ENCODE data around the gene OLIG2.

OLIG2 gene

GRCh38 chr21:33019885-33020557 lies 5.7 kb upstream of the OLIG2 start:
- DNase-seq (ENCODE audit: low read depth in 3 of 3, low spot score in 1 of 3): no peak

GRCh38 chr21:33020558-33021100 lies 5.1 kb upstream of the OLIG2 start:
- DNase-seq (ENCODE audit: low read depth in 3 of 3, low spot score in 1 of 3): no peak

- DNase-seq (ENCODE audit: low read depth in 3 of 3, low spot score in 1 of 3): no peak
Measured at GRCh38 chr21:33021150-33021549, 4.6 kb upstream of the OLIG2 start.

- no peak for DNase-seq (ENCODE audit: low read depth in 3 of 3, low spot score in 1 of 3)
Measured at GRCh38 chr21:33021667-33022066, 4.1 kb upstream of the OLIG2 start.

- DNase-seq (ENCODE audit: low read depth in 3 of 3, low spot score in 1 of 3): no peak
Measured at GRCh38 chr21:33022489-33022827, 3.3 kb upstream of the OLIG2 start.

GRCh38 chr21:33022828-33023573 lies 2.7 kb upstream of the OLIG2 start:
- DNase-seq (ENCODE audit: low read depth in 3 of 3, low spot score in 1 of 3): no peak

- DNase-seq (ENCODE audit: low read depth in 3 of 3, low spot score in 1 of 3): no peak
Measured at GRCh38 chr21:33023574-33024200, 2.0 kb upstream of the OLIG2 start.

- DNase-seq (ENCODE audit: low read depth in 3 of 3, low spot score in 1 of 3): no peak
Measured at GRCh38 chr21:33024201-33025103, 1.3 kb upstream of the OLIG2 start.

- DNase-seq (ENCODE audit: low read depth in 3 of 3, low spot score in 1 of 3): no peak
Measured at GRCh38 chr21:33025106-33025488, 638 bp upstream of the OLIG2 start.

GRCh38 chr21:33026443-33026858 lies 716 bp downstream of the OLIG2 start:
- no peak for DNase-seq (ENCODE audit: low read depth in 3 of 3, low spot score in 1 of 3)

GRCh38 chr21:33026878-33027400 lies 1.2 kb downstream of the OLIG2 start:
- DNase-seq (ENCODE audit: low read depth in 3 of 3, low spot score in 1 of 3): no peak

- no peak for DNase-seq (ENCODE audit: low read depth in 3 of 3, low spot score in 1 of 3)
Measured at GRCh38 chr21:33027401-33028286, 1.9 kb downstream of the OLIG2 start.

GRCh38 chr21:33028287-33028670 lies 2.5 kb downstream of the OLIG2 start:
- DNase-seq (ENCODE audit: low read depth in 3 of 3, low spot score in 1 of 3): no peak

- no peak for DNase-seq (ENCODE audit: low read depth in 3 of 3, low spot score in 1 of 3)
Measured at GRCh38 chr21:33028773-33029384, 3.1 kb downstream of the OLIG2 start.

- DNase-seq (ENCODE audit: low read depth in 3 of 3, low spot score in 1 of 3): no peak
Measured at GRCh38 chr21:33029385-33029921, 3.7 kb downstream of the OLIG2 start.

GRCh38 chr21:33029975-33030461 lies 4.3 kb downstream of the OLIG2 start:
- no peak for DNase-seq (ENCODE audit: low read depth in 3 of 3, low spot score in 1 of 3)

GRCh38 chr21:33030633-33031032 lies 4.9 kb downstream of the OLIG2 start:
- no peak for DNase-seq (ENCODE audit: low read depth in 3 of 3, low spot score in 1 of 3)

- DNase-seq (ENCODE audit: low read depth in 3 of 3, low spot score in 1 of 3): no peak
Measured at GRCh38 chr21:33031152-33031911, 5.6 kb downstream of the OLIG2 start.

Measured in stimulated activated CD4-positive, alpha-beta T cell treated with anti-CD3 and anti-CD28 coated beads, TNF-alpha, amount 100 ng/mL, for 1 hour (primary cell).